ENCODE measurements around the gene KCNQ4. TPM values are rescaled to one million over a fixed set of nuclear protein-coding genes. Genes with fewer than 3 reads are reported as not detected.

KCNQ4 gene
- total and polyA plus RNA-seq, 3 donors from 2014 or later: 1.4 to 2.4 (median 2.3) TPM

- H3K27me3 ChIP-seq: no peaks in the 10 kb centered on the region
- intact Hi-C loops (cut with DNase I; ENCODE audit: low total_unique reads): no loop called here
- peak; percentile 27 for DNase-seq
- H3K9me3 ChIP-seq: no peaks in the 10 kb centered on the region
- H3K36me3 ChIP-seq (ENCODE audit: low read depth, missing control alignments): no peaks in the 10 kb centered on the region
- WGBS, 2 donors: 46 to 75% methylated on average over 3 of the region's 3 CpGs
- H3K4me3 ChIP-seq: no peak overlapping the region
- peak overlapping the region in 1 of 2 donors; percentile 78 for H3K27ac ChIP-seq
- TF ChIP-seq POLR2A (IDR thresholded peaks at IDR 0.05): no peak
- TF ChIP-seq CTCF (IDR thresholded peaks at IDR 0.05): no peak
- peaks cover 19% of the 10 kb centered on the region for H3K4me1 ChIP-seq
Measured at GRCh38 chr1:40808002-40808401, 24.4 kb downstream of the KCNQ4 start.

- H3K4me3 ChIP-seq: no peak overlapping the region
- no peaks in the 10 kb centered on the region for H3K9me3 ChIP-seq
- no peak for TF ChIP-seq POLR2A (IDR thresholded peaks at IDR 0.05)
- TF ChIP-seq CTCF (IDR thresholded peaks at IDR 0.05): no peak
- 64 to 72% methylated on average over 3 of the region's 3 CpGs for WGBS, 2 donors
- no peaks in the 10 kb centered on the region for H3K36me3 ChIP-seq (ENCODE audit: low read depth, missing control alignments)
- no peak overlapping the region for H3K27ac ChIP-seq
- H3K4me1 ChIP-seq: peaks cover 19% of the 10 kb centered on the region
- no peaks in the 10 kb centered on the region for H3K27me3 ChIP-seq
- intact Hi-C loops (cut with DNase I; ENCODE audit: low total_unique reads): no loop called here
- no peak for DNase-seq
Measured at GRCh38 chr1:40808444-40808843, 24.9 kb downstream of the KCNQ4 start.

- intact Hi-C loops (cut with DNase I; ENCODE audit: low total_unique reads): no loop called here
- Histone ChIP-seq H3K4me1 (peaks cover 19% of the 10 kb centered on the region), H3K4me3 (no peak overlapping the region), H3K36me3 (ENCODE audit: low read depth, missing control alignments) (no peaks in the 10 kb centered on the region), H3K9me3 (no peaks in the 10 kb centered on the region), H3K27me3 (no peaks in the 10 kb centered on the region), H3K27ac (no peak overlapping the region)
- 57 to 84% methylated on average over 6 of the region's 6 CpGs for whole genome bisulfite sequencing, 2 donors
- peak; percentile 53 for DNase-seq
- TF ChIP-seq CTCF (IDR thresholded peaks at IDR 0.05) (no peak), POLR2A (IDR thresholded peaks at IDR 0.05) (no peak)
Measured at GRCh38 chr1:40808909-40809308, 25.3 kb downstream of the KCNQ4 start.

- TF ChIP-seq POLR2A (IDR thresholded peaks at IDR 0.05) (no peak), CTCF (IDR thresholded peaks at IDR 0.05) (no peak)
- Histone ChIP-seq H3K27ac (no peak overlapping the region), H3K4me1 (peaks cover 19% of the 10 kb centered on the region), H3K27me3 (no peaks in the 10 kb centered on the region), H3K36me3 (ENCODE audit: low read depth, missing control alignments) (no peaks in the 10 kb centered on the region), H3K9me3 (no peaks in the 10 kb centered on the region), H3K4me3 (no peak overlapping the region)
- intact Hi-C loops (cut with DNase I; ENCODE audit: low total_unique reads): no loop called here
- no peak for DNase-seq
- 64 to 65% methylated on average over 4 to 5 of the region's 5 CpGs for WGBS, 2 donors
Measured at GRCh38 chr1:40810927-40811326, 27.3 kb downstream of the KCNQ4 start.

GRCh38 chr1:40815420-40815819 lies 31.8 kb downstream of the KCNQ4 start:
- Histone ChIP-seq H3K27me3 (no peaks in the 10 kb centered on the region), H3K9me3 (no peaks in the 10 kb centered on the region), H3K4me1 (peaks cover 5% of the 10 kb centered on the region), H3K27ac (no peak overlapping the region), H3K36me3 (ENCODE audit: low read depth, missing control alignments) (no peaks in the 10 kb centered on the region), H3K4me3 (no peak overlapping the region)
- no peak for DNase-seq
- intact Hi-C loops (cut with DNase I; ENCODE audit: low total_unique reads): no loop called here
- WGBS, 2 donors: 73 to 74% methylated on average over 9 of the region's 9 CpGs
- TF ChIP-seq POLR2A (IDR thresholded peaks at IDR 0.05): no peak
- TF ChIP-seq CTCF (IDR thresholded peaks at IDR 0.05): no peak
